IMR-90 (cell line): ENCODE results near the gene MAGI3. TPM values are rescaled to one million over a fixed set of nuclear protein-coding genes. Genes with fewer than 3 reads are reported as not detected.

ENCODE experiments used
- ATAC-seq: fragments of 200-7000 bp; cut with Tn5 transposase; 2 replicates; pipeline ENCODE4 v1.9.1; 2020; ENCODE audit warnings: low read depth, mild to moderate bottlenecking, moderate library complexity
- BruUV-seq: library from RNA; stranded (reverse); fragments of 400-500 nt; replicated peaks from 2 replicates; lab custom pipeline; 2021; lab: Mats Ljungman, UMichigan
- CTCF ChIA-PET: fragments of 300-600 bp; formaldehyde crosslinking; extraction: SDS; loops from one replicate; lab custom pipeline; 2021; ENCODE audit warnings: antibody characterized with exemption; lab: Yijun Ruan, JAX
- POLR2A ChIA-PET: fragments of 300-600 bp; sonication (Branson Sonifier 250); formaldehyde crosslinking; loops from one replicate; lab custom pipeline; 2022; ENCODE audit warnings: antibody characterized with exemption; ENCODE audit not compliant: unreplicated experiment; lab: Charles Lee
- DNase-seq: peaks from one replicate; pipeline ENCODE4 v3.0.0; 2013
- H2AFZ ChIP-seq: replicated peaks from 2 replicates; pipeline ENCODE3; 2013; ENCODE audit warnings: low read length, mild to moderate bottlenecking; ENCODE audit not compliant: poor library complexity
- H2AK5ac ChIP-seq: 2 replicates; pipeline ENCODE4 v1.6.1; 2013; ENCODE audit warnings: low read depth, low read length, inconsistent platforms
- H2AK9ac ChIP-seq: replicated peaks from 2 replicates; pipeline ENCODE3; 2013; ENCODE audit warnings: mild to moderate bottlenecking, low read depth, low read length, moderate library complexity; ENCODE audit not compliant: poor library complexity
- H2BK120ac ChIP-seq: 2 replicates; pipeline ENCODE4 v1.6.1; 2013; ENCODE audit warnings: low read depth, low read length, inconsistent platforms
- H2BK15ac ChIP-seq: 3 replicates; pipeline ENCODE4 v1.6.1; 2013; ENCODE audit warnings: low read depth, low read length, inconsistent platforms
- H2BK20ac ChIP-seq: 2 replicates; pipeline ENCODE4 v1.6.1; 2013; ENCODE audit warnings: low read depth, mild to moderate bottlenecking, inconsistent platforms, low read length, moderate library complexity
- H2BK5ac ChIP-seq: 2 replicates; pipeline ENCODE4 v1.6.1; 2013; ENCODE audit warnings: mild to moderate bottlenecking, low read depth, low read length, inconsistent platforms; ENCODE audit not compliant: poor library complexity, severe bottlenecking
- H3K14ac ChIP-seq: replicated peaks from 2 replicates; pipeline ENCODE4 v1.6.1; 2013; ENCODE audit warnings: low read depth, low read length, inconsistent platforms
- H3K18ac ChIP-seq: 2 replicates; pipeline ENCODE4 v1.6.1; 2013; ENCODE audit warnings: low read depth, low read length, control low read depth
- H3K23ac ChIP-seq: 2 replicates; pipeline ENCODE4 v1.6.1; 2013; ENCODE audit warnings: low read depth, low read length, inconsistent platforms
- H3K27ac ChIP-seq: 2 replicates; pipeline ENCODE4 v1.5.1; 2013; ENCODE audit warnings: mild to moderate bottlenecking, control low read depth, low read length; ENCODE audit not compliant: insufficient read depth
- H3K27me3 ChIP-seq: 2 replicates; pipeline ENCODE4 v1.6.1; 2013; ENCODE audit warnings: low read length; ENCODE audit not compliant: control insufficient read depth, insufficient read depth
- H3K36me3 ChIP-seq: 2 replicates; pipeline ENCODE4 v1.6.1; 2013; ENCODE audit warnings: low read length, mixed read lengths; ENCODE audit not compliant: control insufficient read depth, insufficient read depth
- H3K4ac ChIP-seq: 2 replicates; pipeline ENCODE4 v1.6.1; 2013; ENCODE audit warnings: low read depth, low read length, inconsistent platforms
- H3K4me1 ChIP-seq: 2 replicates; pipeline ENCODE4 v1.6.1; 2013; ENCODE audit warnings: low read length, mixed read lengths; ENCODE audit not compliant: control insufficient read depth, insufficient read depth
- H3K4me2 ChIP-seq: 2 replicates; pipeline ENCODE4 v1.6.1; 2013; ENCODE audit warnings: low read depth, mild to moderate bottlenecking, control low read depth, low read length, moderate library complexity
- H3K4me3 ChIP-seq: 2 replicates; pipeline ENCODE4 v1.5.1; 2013; ENCODE audit warnings: low read depth, mild to moderate bottlenecking, control low read depth, low read length, moderate library complexity; ENCODE audit not compliant: insufficient read depth
- H3K56ac ChIP-seq: 2 replicates; pipeline ENCODE4 v1.6.1; 2013; ENCODE audit warnings: low read length, inconsistent platforms; ENCODE audit not compliant: insufficient read depth; ENCODE audit errors: extremely low read depth
- H3K79me1 ChIP-seq, 2 experiments: 2 replicates each; pipeline ENCODE4 v1.6.1; 2013; ENCODE audit warnings: low read length in 2 of 2, inconsistent platforms in 1 of 2, low read depth in 1 of 2
- H3K9ac ChIP-seq: 2 replicates; pipeline ENCODE4 v1.6.1; 2013; ENCODE audit warnings: low read depth, low read length, control low read depth
- H3K9me1 ChIP-seq: 2 replicates; pipeline ENCODE4 v1.6.1; 2013; ENCODE audit warnings: low read length, inconsistent platforms; ENCODE audit not compliant: insufficient read depth
- H3K9me3 ChIP-seq: 2 replicates; pipeline ENCODE4 v1.6.1; 2013; ENCODE audit warnings: low read length; ENCODE audit not compliant: control insufficient read depth, insufficient read depth
- H4K20me1 ChIP-seq: 2 replicates; pipeline ENCODE4 v1.6.1; 2013; ENCODE audit warnings: low read length, inconsistent platforms; ENCODE audit not compliant: insufficient read depth
- H4K5ac ChIP-seq: 2 replicates; pipeline ENCODE4 v1.6.1; 2013; ENCODE audit warnings: mild to moderate bottlenecking, low read depth, low read length, control low read depth
- H4K8ac ChIP-seq, 2 experiments: 2 replicates each; pipeline ENCODE4 v1.6.1; 2013; ENCODE audit warnings: low read depth in 2 of 2, low read length in 2 of 2, control low read depth in 1 of 2, inconsistent platforms in 1 of 2
- H4K91ac ChIP-seq: 2 replicates; pipeline ENCODE4 v1.6.1; 2013; ENCODE audit warnings: low read depth, low read length, inconsistent platforms; ENCODE audit not compliant: insufficient read depth
- BHLHE40 ChIP-seq: fragments of 150-350 bp; IDR thresholded peaks from 2 replicates; pipeline ENCODE4 v1.6.1; 2016; ENCODE audit warnings: mild to moderate bottlenecking, low read depth, low read length
- CEBPB ChIP-seq: IDR thresholded peaks from 2 replicates; pipeline ENCODE4 v1.6.1; 2012; ENCODE audit warnings: low read depth, low read length, improper control_type of control experiment
- CHD1 ChIP-seq: IDR thresholded peaks from 2 replicates; pipeline ENCODE4 v1.6.1; 2012; ENCODE audit warnings: low read depth, low read length, improper control_type of control experiment
- CTCF ChIP-seq: conservative IDR thresholded peaks from 2 replicates; pipeline ENCODE4 v1.5.1; 2012; ENCODE audit warnings: mild to moderate bottlenecking, low read depth, low read length, improper control_type of control experiment
- ELK1 ChIP-seq: fragments of 150-350 bp; IDR thresholded peaks from 2 replicates; pipeline ENCODE4 v1.6.1; 2016; ENCODE audit warnings: low read depth, mild to moderate bottlenecking, low read length, moderate library complexity, borderline replicate concordance
- FOS ChIP-seq: fragments of 150-350 bp; IDR thresholded peaks from 2 replicates; pipeline ENCODE4 v1.6.1; 2016; ENCODE audit warnings: low read depth, low read length
- MAFK ChIP-seq: IDR thresholded peaks from 2 replicates; pipeline ENCODE4 v1.6.1; 2012; ENCODE audit warnings: low read depth, low read length, improper control_type of control experiment
- MAZ ChIP-seq: IDR thresholded peaks from 2 replicates; pipeline ENCODE4 v1.6.1; 2012; ENCODE audit warnings: low read depth, mild to moderate bottlenecking, low read length, improper control_type of control experiment, moderate library complexity, borderline replicate concordance
- MXI1 ChIP-seq: IDR thresholded peaks from 2 replicates; pipeline ENCODE4 v1.6.1; 2012; ENCODE audit warnings: low read depth, mild to moderate bottlenecking, low read length, moderate library complexity, borderline replicate concordance
- NFE2L2 ChIP-seq: fragments of 150-350 bp; IDR thresholded peaks from 2 replicates; pipeline ENCODE4 v1.6.1; 2016; ENCODE audit warnings: low read depth, mild to moderate bottlenecking, low read length
- POLR2A ChIP-seq: IDR thresholded peaks from 2 replicates; pipeline ENCODE4 v1.6.1; 2012; ENCODE audit warnings: mild to moderate bottlenecking, low read depth, low read length
- RAD21 ChIP-seq: IDR thresholded peaks from 2 replicates; pipeline ENCODE4 v1.6.1; 2012; ENCODE audit warnings: low read length, improper control_type of control experiment
- USF2 ChIP-seq: fragments of 150-350 bp; IDR thresholded peaks from 2 replicates; pipeline ENCODE4 v1.6.1; 2017; ENCODE audit warnings: mild to moderate bottlenecking, antibody characterized with exemption, low read length, low read depth
- WGBS, 2 experiments: methylation state at CpG; one replicate each; pipeline versions ENCODE4 v1.1.5 to v1.1.7; 2013; ENCODE audit warnings: missing lambda C conversion rate in 2 of 2; ENCODE audit not compliant: insufficient read length in 1 of 2; ENCODE audit errors: extremely low coverage in 2 of 2; 5-methylcytosine and 5-hydroxymethylcytosine counted together
- dilution Hi-C: fragments of 300-500 bp; cut with HindIII; formaldehyde crosslinking; loops from one replicate; pipeline ENCODE4 v1.14.3; 2018; ENCODE audit warnings: low sequenced_read_pairs; ENCODE audit not compliant: unreplicated experiment
- in situ Hi-C: fragments of 300-500 bp; cut with MboI; formaldehyde crosslinking; loops from 3 replicates; pipeline ENCODE4 v1.14.3; 2019; ENCODE audit warnings: low sequenced_read_pairs, inconsistent platforms, mixed read lengths
- intact Hi-C: fragments of 100-400 bp; cut with micrococcal nuclease; formaldehyde crosslinking; loops from 2 replicates; pipeline ENCODE4 v1.10.0; 2022
- polyA plus RNA-seq, 3 experiments: library from polyadenylated mRNA; depleted of rRNA; stranded (reverse); fragments of >200 nt; gene quantifications; 2 replicates each; pipeline ENCODE4 v1.2.3, GENCODE V29; 2012; ENCODE audit warnings: low replicate concordance in 1 of 3
- total RNA-seq: library from RNA; depleted of rRNA; stranded (reverse); fragments of >200 nt; gene quantifications from 2 replicates; pipeline ENCODE4 v1.2.3, GENCODE V29; 2012

The MAGI3 gene
- total and polyA plus RNA-seq, 2 of the 4 experiments (the other 2 are of a cell fraction) = 2.5 to 8.8 TPM

- dilution Hi-C loops = no loop called here
- CTCF ChIA-PET = interaction anchor here (2.6 kb wide), 1 partner anchor 542 kb away, joined by 8 read pairs; no protein-coding TSS in a partner anchor
- in situ Hi-C loops = loop anchor here (25.0 kb wide), 1 partner anchor 971 kb away; the partner anchor contains the start of genes PPM1J and RHOC
Measured at GRCh38 chr1:113683384-113684152, 293.3 kb downstream of the MAGI3 start.

More at GRCh38 chr1:113683384-113684152, 293.3 kb downstream of the MAGI3 start:
- H3K9ac ChIP-seq = no peak overlapping the region
- no peak overlapping the region for H2AFZ ChIP-seq
- H3K23ac ChIP-seq = no peak overlapping the region
- no peak overlapping the region for H3K4me3 ChIP-seq
- no peak overlapping the region; the same call in 1 of the 2 replicates for H3K18ac ChIP-seq
- no peak overlapping the region for H2BK15ac ChIP-seq
- TF ChIP-seq RAD21 (no peak), CTCF (no peak), MXI1 (no peak), MAZ (no peak), CHD1 (no peak), MAFK (no peak), BHLHE40 (no peak), POLR2A (no peak), NFE2L2 (no peak), USF2 (no peak), FOS (no peak), ELK1 (no peak), CEBPB (no peak)
- intact Hi-C loops = no loop called here
- no peaks in the 10 kb centered on the region for H3K9me3 ChIP-seq
- no peak overlapping the region for H2BK120ac ChIP-seq
- H3K4ac ChIP-seq = no peak overlapping the region
- H4K91ac ChIP-seq = no peak overlapping the region
- H3K36me3 ChIP-seq = 0 out of 2 replicates have a peak, but pooled peaks cover 2% of the 10 kb centered on the region
- WGBS, 2 experiments = 100% methylated on average over 3 of the region's 8 CpGs; no CpG with 5 or more reads in 1 of the 2 experiments
- ATAC-seq (no peak), DNase-seq (no peak)
- no peak overlapping the region for H2AK9ac ChIP-seq
- no peaks in the 10 kb centered on the region for H3K4me1 ChIP-seq
- no peak overlapping the region for H4K8ac ChIP-seq
- H3K14ac ChIP-seq = no peak overlapping the region
- H2AK5ac ChIP-seq = no peak overlapping the region
- H4K20me1 ChIP-seq = no peaks in the 10 kb centered on the region
- no peak overlapping the region for H4K5ac ChIP-seq
- peak overlapping the region; percentile 60 for H2BK5ac ChIP-seq
- no peaks in the 10 kb centered on the region for H3K79me1 ChIP-seq
- H3K56ac ChIP-seq = no peak overlapping the region
- H3K27me3 ChIP-seq = no peaks in the 10 kb centered on the region
- BruUV-seq = TSS peak; percentile 35
- H3K4me2 ChIP-seq = 0 out of 2 replicates have a peak overlapping the region, but pooled peaks have one; percentile 33
- no peak overlapping the region for H2BK20ac ChIP-seq
- POLR2A ChIA-PET = no interaction called here
- H3K27ac ChIP-seq = peak overlapping the region; percentile 44; the same call in 1 of the 2 replicates
- H3K9me1 ChIP-seq = 0 out of 2 replicates have a peak, but pooled peaks cover 2% of the 10 kb centered on the region
